Measurements from ENCODE around the gene ACTR1B. TPM values are rescaled to one million over a fixed set of nuclear protein-coding genes. Genes with fewer than 3 reads are reported as not detected.
"Not testable (repeated sequence)": the region's sequence is repeated elsewhere in the genome, so short reads cannot be mapped to it uniquely, and the experiment has no call there.

The ACTR1B gene
- total and polyA plus RNA-seq, 2 experiments from 2014 or later: 18.1 to 56.3 TPM

GRCh38 chr2:97644023-97644717, 19.7 kb downstream of the ACTR1B start:
- no peak overlapping the region for H3K4me3 ChIP-seq
- H3K4me1 ChIP-seq (ENCODE audit: insufficient read depth): peaks cover 5% of the 10 kb centered on the region
- H3K9me3 ChIP-seq (ENCODE audit: low read depth): no peaks in the 10 kb centered on the region
- no peak overlapping the region for H2AFZ ChIP-seq
- H3K79me2 ChIP-seq: peaks cover 15% of the 10 kb centered on the region
- H3K9me2 ChIP-seq (replicated peaks; ENCODE audit: insufficient read depth): no peaks in the 10 kb centered on the region
- H3K4me2 ChIP-seq: peak overlapping the region; percentile 83
- 97% methylated on average over 4 of the region's 4 CpGs for WGBS (ENCODE audit: low lambda C conversion rate, missing lambda C conversion rate)
- DNase-seq (ENCODE audit: low spot score): no peak
- TF ChIP-seq EZH2 (IDR thresholded peaks at IDR 0.05; ENCODE audit: borderline replicate concordance): no peak
- no peak for TF ChIP-seq EZH2phosphoT487 (IDR thresholded peaks at IDR 0.05; ENCODE audit: low read depth, severe bottlenecking, unreplicated experiment)
- TF ChIP-seq, protein P1, sequence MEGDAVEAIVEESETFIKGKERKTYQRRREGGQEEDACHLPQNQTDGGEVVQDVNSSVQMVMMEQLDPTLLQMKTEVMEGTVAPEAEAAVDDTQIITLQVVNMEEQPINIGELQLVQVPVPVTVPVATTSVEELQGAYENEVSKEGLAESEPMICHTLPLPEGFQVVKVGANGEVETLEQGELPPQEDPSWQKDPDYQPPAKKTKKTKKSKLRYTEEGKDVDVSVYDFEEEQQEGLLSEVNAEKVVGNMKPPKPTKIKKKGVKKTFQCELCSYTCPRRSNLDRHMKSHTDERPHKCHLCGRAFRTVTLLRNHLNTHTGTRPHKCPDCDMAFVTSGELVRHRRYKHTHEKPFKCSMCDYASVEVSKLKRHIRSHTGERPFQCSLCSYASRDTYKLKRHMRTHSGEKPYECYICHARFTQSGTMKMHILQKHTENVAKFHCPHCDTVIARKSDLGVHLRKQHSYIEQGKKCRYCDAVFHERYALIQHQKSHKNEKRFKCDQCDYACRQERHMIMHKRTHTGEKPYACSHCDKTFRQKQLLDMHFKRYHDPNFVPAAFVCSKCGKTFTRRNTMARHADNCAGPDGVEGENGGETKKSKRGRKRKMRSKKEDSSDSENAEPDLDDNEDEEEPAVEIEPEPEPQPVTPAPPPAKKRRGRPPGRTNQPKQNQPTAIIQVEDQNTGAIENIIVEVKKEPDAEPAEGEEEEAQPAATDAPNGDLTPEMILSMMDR (IDR thresholded peaks at IDR 0.05; ENCODE audit: poor library complexity): no peak
- H3K36me3 ChIP-seq (replicated peaks; ENCODE audit: insufficient read depth, low read depth): peaks cover 6% of the 10 kb centered on the region
- no peaks in the 10 kb centered on the region for H4K20me1 ChIP-seq (ENCODE audit: insufficient read depth, poor library complexity, severe bottlenecking)
- H3K27ac ChIP-seq: peak overlapping the region; percentile 93
- no peaks in the 10 kb centered on the region for H3K27me3 ChIP-seq

DNA sequence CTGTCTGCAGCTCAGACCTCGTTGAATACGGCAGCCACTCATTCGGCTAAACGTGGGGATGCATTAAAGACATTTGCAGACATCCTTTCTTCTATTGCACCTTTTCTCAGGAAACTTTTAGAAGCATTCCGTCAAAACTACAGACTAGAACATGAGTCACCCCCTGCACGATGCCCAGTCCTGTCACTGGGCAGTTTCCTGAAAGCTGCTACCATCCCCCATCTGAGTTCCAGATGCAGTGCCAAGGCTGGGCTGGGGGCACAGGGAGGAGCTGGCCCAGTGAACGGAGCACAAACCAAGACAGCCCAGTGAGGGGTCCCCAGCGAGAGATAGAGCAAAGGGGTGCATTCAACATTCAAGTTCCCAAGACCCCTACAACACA, 37.8 kb downstream of the ACTR1B start:
- not testable (repeated sequence) for H3K9me3 ChIP-seq (ENCODE audit: low read depth); H3K4me1 ChIP-seq (ENCODE audit: insufficient read depth); H3K79me2 ChIP-seq; H4K20me1 ChIP-seq (ENCODE audit: insufficient read depth, poor library complexity, severe bottlenecking); H3K36me3 ChIP-seq (replicated peaks; ENCODE audit: insufficient read depth, low read depth); H3K27ac ChIP-seq; H3K4me3 ChIP-seq; H3K4me2 ChIP-seq; H2AFZ ChIP-seq; H3K27me3 ChIP-seq; H3K9me2 ChIP-seq (replicated peaks; ENCODE audit: insufficient read depth); DNase-seq (ENCODE audit: low spot score)
- 80% methylated on average over 8 of the region's 8 CpGs for WGBS (ENCODE audit: low lambda C conversion rate, missing lambda C conversion rate)

DNA sequence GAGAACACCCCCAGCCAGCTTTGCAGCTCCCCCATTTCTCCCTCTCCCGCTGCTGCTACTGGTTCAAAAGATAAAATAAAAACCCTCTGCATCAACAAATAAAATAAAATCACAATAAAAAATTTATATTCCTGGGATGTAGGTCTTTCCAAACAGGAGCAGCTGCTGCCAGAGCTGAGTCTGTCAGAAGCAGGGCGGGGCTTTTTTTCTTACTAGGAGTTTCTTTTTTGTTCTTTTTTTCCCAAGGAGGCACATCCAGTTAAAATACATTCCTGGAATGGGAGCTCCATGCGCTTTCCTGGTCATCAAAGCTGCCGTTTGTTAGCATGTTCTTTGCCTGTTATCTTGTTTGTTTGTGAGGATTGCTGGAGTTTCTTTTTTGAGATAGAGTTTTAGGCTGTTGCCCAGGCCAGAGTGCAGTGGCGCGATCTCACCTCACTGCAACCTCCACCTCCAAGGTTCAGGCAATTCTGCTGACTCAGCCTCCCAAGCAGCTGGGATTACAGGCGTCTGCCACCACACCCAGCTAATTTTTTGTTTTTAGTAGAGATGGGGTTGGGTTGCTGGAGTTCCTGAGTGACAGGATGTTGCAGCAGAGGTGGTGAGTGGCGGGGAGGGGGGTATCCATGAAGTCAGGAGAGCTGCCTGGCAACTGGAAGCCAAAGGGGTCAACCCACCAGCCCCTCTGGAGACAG, 38.3 kb downstream of the ACTR1B start:
- not testable (repeated sequence) for H3K27ac ChIP-seq; H3K4me3 ChIP-seq; H3K36me3 ChIP-seq (replicated peaks; ENCODE audit: insufficient read depth, low read depth); H4K20me1 ChIP-seq (ENCODE audit: insufficient read depth, poor library complexity, severe bottlenecking); H3K79me2 ChIP-seq; H2AFZ ChIP-seq; H3K27me3 ChIP-seq; H3K4me2 ChIP-seq; DNase-seq (ENCODE audit: low spot score); H3K9me2 ChIP-seq (replicated peaks; ENCODE audit: insufficient read depth); H3K4me1 ChIP-seq (ENCODE audit: insufficient read depth); H3K9me3 ChIP-seq (ENCODE audit: low read depth)
- WGBS (ENCODE audit: low lambda C conversion rate, missing lambda C conversion rate): 58% methylated on average over 5 of the region's 8 CpGs

GRCh38 chr2:97622976-97623375, 40.9 kb downstream of the ACTR1B start:
- not testable (repeated sequence) for H3K9me2 ChIP-seq (replicated peaks; ENCODE audit: insufficient read depth); H3K27me3 ChIP-seq; H3K4me1 ChIP-seq (ENCODE audit: insufficient read depth); H2AFZ ChIP-seq; H3K79me2 ChIP-seq; H3K36me3 ChIP-seq (replicated peaks; ENCODE audit: insufficient read depth, low read depth); H4K20me1 ChIP-seq (ENCODE audit: insufficient read depth, poor library complexity, severe bottlenecking); DNase-seq (ENCODE audit: low spot score); H3K4me2 ChIP-seq; H3K9me3 ChIP-seq (ENCODE audit: low read depth); H3K27ac ChIP-seq; H3K4me3 ChIP-seq

DNA sequence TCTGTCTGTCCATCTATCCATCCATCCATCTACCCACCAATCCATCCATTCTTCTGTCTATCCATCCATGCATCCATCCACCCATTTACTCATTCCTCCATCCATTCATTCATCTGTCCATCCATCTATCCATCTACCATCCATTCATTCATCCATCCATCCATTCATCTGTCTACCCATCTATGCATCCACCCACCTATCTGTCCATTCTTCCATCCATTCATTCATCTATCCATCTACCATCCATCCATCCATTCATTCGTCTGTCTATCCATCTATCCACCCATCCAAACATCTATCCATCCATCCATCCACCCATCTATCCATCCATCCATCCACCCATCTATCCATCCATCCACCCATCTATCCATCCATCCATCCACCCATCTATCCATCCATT, 43.4 kb downstream of the ACTR1B start:
- H3K9me3 ChIP-seq (ENCODE audit: low read depth); H2AFZ ChIP-seq; H3K27me3 ChIP-seq; H3K9me2 ChIP-seq (replicated peaks; ENCODE audit: insufficient read depth); DNase-seq (ENCODE audit: low spot score); H3K36me3 ChIP-seq (replicated peaks; ENCODE audit: insufficient read depth, low read depth); H3K79me2 ChIP-seq; H4K20me1 ChIP-seq (ENCODE audit: insufficient read depth, poor library complexity, severe bottlenecking); H3K27ac ChIP-seq; H3K4me3 ChIP-seq; H3K4me1 ChIP-seq (ENCODE audit: insufficient read depth); H3K4me2 ChIP-seq: not testable (repeated sequence)
- 90% methylated on average over 1 of the region's 1 CpG for WGBS (ENCODE audit: low lambda C conversion rate, missing lambda C conversion rate)

DNA sequence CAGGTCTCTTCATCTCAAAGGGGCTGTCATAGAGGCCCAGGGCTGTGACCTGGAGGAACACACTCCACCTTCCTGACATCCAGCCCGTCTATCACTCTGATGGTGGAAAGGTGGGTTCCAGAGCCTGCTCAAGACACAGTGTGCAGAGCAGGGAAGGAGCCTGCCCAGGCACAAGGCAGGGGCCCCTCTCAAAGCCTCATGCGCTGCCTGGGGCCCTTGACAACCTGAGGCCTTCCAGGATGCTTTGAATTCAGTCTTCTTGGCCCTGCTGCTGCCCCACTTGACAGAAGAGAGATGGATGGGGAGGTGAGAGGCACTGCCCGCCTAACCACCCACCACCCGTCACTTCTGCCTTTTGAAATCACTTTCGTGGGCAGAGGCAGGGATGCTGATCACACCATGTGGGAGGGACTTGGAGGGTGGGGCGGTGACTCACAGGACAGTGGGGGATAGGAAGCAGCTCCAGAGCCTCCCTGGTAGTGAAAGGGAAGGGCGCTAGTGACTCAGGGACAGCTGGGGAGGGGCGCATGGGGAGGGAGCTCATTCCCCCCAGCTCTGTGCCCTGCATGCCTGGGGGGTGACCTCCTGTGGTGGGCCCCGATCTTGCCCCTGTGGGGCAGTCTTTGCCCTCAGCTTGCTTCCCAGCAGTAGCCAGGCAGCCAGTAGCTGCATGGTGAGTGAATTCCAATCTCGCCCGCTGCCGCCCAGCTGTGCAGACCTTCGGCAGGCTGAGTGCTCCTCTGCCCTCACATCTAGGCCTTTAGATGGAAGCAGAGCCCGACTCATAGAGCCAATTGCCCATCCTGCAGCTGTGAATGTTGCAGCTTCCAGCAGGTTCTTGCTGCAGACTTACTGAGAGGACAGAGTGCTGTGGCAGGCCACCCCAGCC, 44.7 kb downstream of the ACTR1B start:
- not testable (repeated sequence) for H3K27me3 ChIP-seq; H3K79me2 ChIP-seq; H3K36me3 ChIP-seq (replicated peaks; ENCODE audit: insufficient read depth, low read depth); DNase-seq (ENCODE audit: low spot score); H2AFZ ChIP-seq; H3K9me3 ChIP-seq (ENCODE audit: low read depth); H4K20me1 ChIP-seq (ENCODE audit: insufficient read depth, poor library complexity, severe bottlenecking); H3K9me2 ChIP-seq (replicated peaks; ENCODE audit: insufficient read depth); H3K4me3 ChIP-seq; H3K27ac ChIP-seq; H3K4me1 ChIP-seq (ENCODE audit: insufficient read depth); H3K4me2 ChIP-seq
- WGBS (ENCODE audit: low lambda C conversion rate, missing lambda C conversion rate): 83% methylated on average over 9 of the region's 14 CpGs

Data from hepatocyte (in vitro differentiated cells).